ENCODE data around the gene PLA2G6. TPM values are rescaled to one million over a fixed set of nuclear protein-coding genes. Genes with fewer than 3 reads are reported as not detected.

The PLA2G6 gene
- total and polyA plus RNA-seq, 2 experiments from 2014 or later: 5.5 to 6.5 TPM

DNA sequence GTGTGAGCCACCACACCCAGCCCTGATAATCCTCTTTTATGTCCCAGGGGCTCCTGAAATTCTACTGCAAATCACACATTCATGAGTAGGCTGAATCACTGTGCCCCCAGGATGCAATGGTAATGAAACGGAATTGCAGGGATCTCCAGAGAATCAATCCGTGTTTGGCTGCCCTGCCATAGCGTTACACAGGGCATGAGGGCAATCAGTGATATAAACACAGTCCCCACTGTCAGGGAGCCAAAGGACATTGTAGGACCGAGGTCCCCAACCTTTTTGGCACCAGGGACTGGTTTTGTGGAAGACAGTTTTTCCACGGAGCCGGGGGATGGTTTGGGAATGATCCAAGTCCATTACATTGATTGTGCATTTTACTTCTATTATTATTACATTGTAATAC lies 9.0 kb upstream of the PLA2G6 start:
- Histone ChIP-seq H3F3A (ENCODE audit: insufficient read depth) (no peaks in the 10 kb centered on the region), H3K4me3 (no peak overlapping the region), H4K20me1 (ENCODE audit: insufficient read depth) (no peaks in the 10 kb centered on the region), H2AFZ (no peak overlapping the region), H3K27me3 (replicated peaks; ENCODE audit: insufficient read depth) (no peaks in the 10 kb centered on the region), H3K79me2 (ENCODE audit: insufficient read depth) (no peaks in the 10 kb centered on the region), H3K9ac (no peak overlapping the region), H3K27ac (no peak overlapping the region), H3K9me2 (ENCODE audit: insufficient read depth) (no peaks in the 10 kb centered on the region), H3K4me2 (ENCODE audit: unreplicated experiment) (no peak overlapping the region), H3K36me3 (ENCODE audit: low read depth) (no peaks in the 10 kb centered on the region), H3K4me1 (ENCODE audit: insufficient read depth) (no peaks in the 10 kb centered on the region), H3K9me3 (ENCODE audit: low read depth) (no peaks in the 10 kb centered on the region)
- no peak for DNase-seq
- TF ChIP-seq EZH2phosphoT487 (IDR thresholded peaks at IDR 0.05; ENCODE audit: insufficient read depth, low read depth) (no peak), EZH2 (IDR thresholded peaks at IDR 0.05; ENCODE audit: insufficient read depth, poor library complexity, severe bottlenecking) (no peak)
- 44 to 45% methylated on average over 6 of the region's 6 CpGs for WGBS, 2 experiments (ENCODE audit: low coverage in 1 of 2, low lambda C conversion rate in 2 of 2, missing lambda C conversion rate in 2 of 2)
- in situ Hi-C loops (cut with MboI): no loop called here

DNA sequence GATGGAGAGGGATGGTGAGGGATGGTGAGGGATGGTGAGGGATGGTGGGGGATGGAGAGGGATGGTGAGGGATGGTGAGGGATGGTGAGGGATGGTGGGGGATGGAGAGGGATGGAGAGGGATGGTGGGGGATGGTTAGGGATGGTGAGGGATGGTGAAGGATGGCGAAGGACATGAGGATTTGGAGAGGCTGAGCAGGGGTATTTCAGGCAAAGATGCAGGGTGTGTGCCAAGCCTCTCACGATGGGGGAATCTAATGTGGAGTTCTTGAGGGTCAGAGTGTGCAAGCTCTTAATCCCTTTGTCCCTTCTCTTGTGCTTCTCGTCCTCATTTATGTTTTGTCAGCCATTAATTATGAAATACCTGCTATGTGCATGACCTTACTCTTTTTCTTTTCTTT lies 7.5 kb upstream of the PLA2G6 start:
- DNase-seq: no peak
- WGBS, 2 experiments (ENCODE audit: low coverage in 1 of 2, low lambda C conversion rate in 2 of 2, missing lambda C conversion rate in 2 of 2): 60 to 64% methylated on average over 2 to 3 of the region's 3 CpGs
- no peaks in the 10 kb centered on the region for H4K20me1 ChIP-seq (ENCODE audit: insufficient read depth)
- H2AFZ ChIP-seq: no peak overlapping the region
- H3K9me3 ChIP-seq (ENCODE audit: low read depth): no peaks in the 10 kb centered on the region
- no peaks in the 10 kb centered on the region for H3F3A ChIP-seq (ENCODE audit: insufficient read depth)
- no peaks in the 10 kb centered on the region for H3K36me3 ChIP-seq (ENCODE audit: low read depth)
- TF ChIP-seq EZH2phosphoT487 (IDR thresholded peaks at IDR 0.05; ENCODE audit: insufficient read depth, low read depth): no peak
- TF ChIP-seq EZH2 (IDR thresholded peaks at IDR 0.05; ENCODE audit: insufficient read depth, poor library complexity, severe bottlenecking): no peak
- H3K27me3 ChIP-seq (replicated peaks; ENCODE audit: insufficient read depth): no peaks in the 10 kb centered on the region
- no peak overlapping the region for H3K4me2 ChIP-seq (ENCODE audit: unreplicated experiment)
- no peaks in the 10 kb centered on the region for H3K79me2 ChIP-seq (ENCODE audit: insufficient read depth)
- H3K4me3 ChIP-seq: no peak overlapping the region
- no peaks in the 10 kb centered on the region for H3K4me1 ChIP-seq (ENCODE audit: insufficient read depth)
- in situ Hi-C loops (cut with MboI): no loop called here
- H3K9ac ChIP-seq: no peak overlapping the region
- no peaks in the 10 kb centered on the region for H3K9me2 ChIP-seq (ENCODE audit: insufficient read depth)
- no peak overlapping the region for H3K27ac ChIP-seq

DNA sequence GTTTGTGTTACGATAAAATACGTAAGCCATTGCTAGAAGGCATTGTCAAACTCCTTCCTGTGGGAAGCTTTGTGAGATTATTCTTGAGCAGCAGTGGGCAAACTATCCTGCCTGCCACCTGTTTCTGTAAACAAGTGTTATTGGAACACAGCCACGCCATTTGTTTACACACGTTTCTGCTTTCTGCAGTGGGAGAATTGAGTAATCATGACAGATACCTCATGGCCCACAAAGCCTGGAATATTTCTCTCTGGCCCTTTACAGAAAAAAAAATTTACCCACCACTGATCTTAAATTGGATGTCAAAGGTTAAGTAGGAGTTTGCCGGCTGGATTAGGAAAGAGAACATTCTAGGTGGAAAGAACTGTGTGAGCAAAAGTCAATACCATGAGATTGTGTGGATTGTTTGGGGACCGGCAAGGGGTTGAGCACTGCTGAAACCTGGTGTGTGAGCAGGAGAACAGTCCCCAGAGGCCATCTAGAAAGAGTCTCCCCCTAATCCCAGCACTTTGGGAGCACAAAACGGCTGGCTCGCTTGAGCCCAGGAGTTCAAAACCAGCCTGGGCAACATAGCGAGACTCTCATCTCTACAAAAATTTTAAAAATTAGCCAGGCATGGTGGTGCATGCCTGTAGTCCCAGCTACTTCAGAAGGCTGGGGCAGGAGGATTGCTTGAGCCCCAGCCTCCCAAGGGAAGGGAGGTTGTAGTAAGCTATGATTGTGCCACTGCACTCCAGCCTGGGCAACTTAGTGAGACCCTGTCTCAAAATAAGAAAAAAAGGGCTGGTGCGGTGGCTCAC lies 6.0 kb upstream of the PLA2G6 start:
- Histone ChIP-seq H3K27me3 (replicated peaks; ENCODE audit: insufficient read depth) (no peaks in the 10 kb centered on the region), H3K36me3 (ENCODE audit: low read depth) (no peaks in the 10 kb centered on the region), H4K20me1 (ENCODE audit: insufficient read depth) (no peaks in the 10 kb centered on the region), H2AFZ (no peak overlapping the region), H3K4me1 (ENCODE audit: insufficient read depth) (no peaks in the 10 kb centered on the region), H3K9ac (no peak overlapping the region), H3K79me2 (ENCODE audit: insufficient read depth) (no peaks in the 10 kb centered on the region), H3K9me3 (ENCODE audit: low read depth) (no peaks in the 10 kb centered on the region), H3K4me2 (ENCODE audit: unreplicated experiment) (no peak overlapping the region), H3K4me3 (no peak overlapping the region), H3F3A (ENCODE audit: insufficient read depth) (no peaks in the 10 kb centered on the region), H3K27ac (no peak overlapping the region), H3K9me2 (ENCODE audit: insufficient read depth) (no peaks in the 10 kb centered on the region)
- in situ Hi-C loops (cut with MboI): no loop called here
- TF ChIP-seq EZH2phosphoT487 (IDR thresholded peaks at IDR 0.05; ENCODE audit: insufficient read depth, low read depth) (no peak), EZH2 (IDR thresholded peaks at IDR 0.05; ENCODE audit: insufficient read depth, poor library complexity, severe bottlenecking) (no peak)
- 69 to 71% methylated on average over 10 of the region's 10 CpGs for WGBS, 2 experiments (ENCODE audit: low coverage in 1 of 2, low lambda C conversion rate in 2 of 2, missing lambda C conversion rate in 2 of 2)
- DNase-seq: no peak

DNA sequence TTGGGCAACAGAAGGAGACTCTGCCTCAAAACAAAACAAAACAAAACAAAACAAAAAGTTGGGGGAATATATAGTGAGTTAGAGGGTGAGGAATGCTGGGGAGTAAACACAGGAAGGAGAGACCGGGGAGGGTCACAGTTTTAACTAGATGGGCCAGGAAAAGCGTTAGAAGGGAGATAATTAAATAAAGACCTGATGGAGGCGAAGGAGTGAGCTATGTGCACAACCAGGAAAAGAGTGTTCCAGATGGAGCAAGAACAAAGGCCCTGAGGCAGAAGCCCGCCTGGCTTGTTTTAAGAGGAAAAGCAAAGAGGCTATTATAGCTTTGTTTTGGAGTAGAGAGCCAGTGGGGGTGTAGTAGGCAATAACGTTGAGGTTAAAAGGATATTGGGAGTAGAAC lies 4.8 kb upstream of the PLA2G6 start:
- Histone ChIP-seq H3K4me1 (ENCODE audit: insufficient read depth) (no peaks in the 10 kb centered on the region), H3K4me3 (no peak overlapping the region), H3F3A (ENCODE audit: insufficient read depth) (no peaks in the 10 kb centered on the region), H3K9me2 (ENCODE audit: insufficient read depth) (no peaks in the 10 kb centered on the region), H3K9me3 (ENCODE audit: low read depth) (no peaks in the 10 kb centered on the region), H3K36me3 (ENCODE audit: low read depth) (no peaks in the 10 kb centered on the region), H3K79me2 (ENCODE audit: insufficient read depth) (no peaks in the 10 kb centered on the region), H3K27ac (no peak overlapping the region), H4K20me1 (ENCODE audit: insufficient read depth) (no peaks in the 10 kb centered on the region), H3K9ac (no peak overlapping the region), H3K4me2 (ENCODE audit: unreplicated experiment) (no peak overlapping the region), H2AFZ (peak overlapping the region; percentile 41; the same call in 1 of the 2 replicates), H3K27me3 (replicated peaks; ENCODE audit: insufficient read depth) (no peaks in the 10 kb centered on the region)
- in situ Hi-C loops (cut with MboI): no loop called here
- 33 to 37% methylated on average over 5 of the region's 5 CpGs for WGBS, 2 experiments (ENCODE audit: low coverage in 1 of 2, low lambda C conversion rate in 2 of 2, missing lambda C conversion rate in 2 of 2)
- no peak for TF ChIP-seq EZH2phosphoT487 (IDR thresholded peaks at IDR 0.05; ENCODE audit: insufficient read depth, low read depth)
- no peak for TF ChIP-seq EZH2 (IDR thresholded peaks at IDR 0.05; ENCODE audit: insufficient read depth, poor library complexity, severe bottlenecking)
- DNase-seq: no peak

All from GM23248 (cell line).